IPS DF 4.7 (cell line): ENCODE data around the gene PLAAT4.
"Not testable (repeated sequence)": the region's sequence is repeated elsewhere in the genome, so short reads cannot be mapped to it uniquely, and the experiment has no call there.

Experiments used
- DNase-seq: peaks from one replicate; pipeline ENCODE4 v3.0.0-alpha.2; 2013; ENCODE audit warnings: low spot score; ENCODE audit errors: extremely low read depth

PLAAT4 gene

DNA sequence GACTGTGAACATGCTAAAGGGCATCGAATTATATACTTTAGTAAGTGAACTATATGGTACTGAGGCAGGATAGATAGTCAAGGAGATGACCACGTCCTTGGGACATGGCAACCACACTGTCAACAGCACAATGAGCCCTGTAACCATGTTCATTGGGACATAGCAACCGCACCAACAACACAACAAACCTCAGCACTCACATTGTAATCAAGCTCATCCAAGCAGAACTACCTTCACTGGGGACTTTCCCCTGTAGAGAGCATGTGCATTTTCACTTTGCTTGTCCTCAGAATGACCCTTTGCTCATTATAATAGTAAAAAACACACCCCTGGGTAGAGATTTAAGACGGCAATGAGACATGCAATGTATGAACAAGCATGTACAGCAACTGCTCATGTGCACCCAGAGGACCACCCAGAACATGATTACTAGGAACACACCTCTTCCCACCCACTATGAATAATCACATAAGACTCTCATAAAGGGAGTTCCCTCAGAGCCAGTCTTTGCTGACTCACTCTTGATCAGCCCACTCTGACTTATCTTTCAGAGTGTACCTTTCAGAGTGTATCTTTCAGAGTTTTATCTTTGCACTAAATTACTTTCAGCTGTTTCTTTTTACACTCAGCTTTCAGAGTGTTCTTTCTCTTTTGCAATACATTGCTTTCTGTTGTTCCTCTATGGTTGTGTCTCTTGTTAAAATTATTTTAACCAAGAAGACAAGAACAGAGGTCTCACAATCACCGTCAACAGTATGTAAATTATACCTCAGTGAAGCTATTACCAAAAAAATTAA lies 30.6 kb downstream of the PLAAT4 start:
- no peak for DNase-seq

GRCh38 chr11:63569570-63569969 lies 33.0 kb downstream of the PLAAT4 start:
- no peak for DNase-seq

DNA sequence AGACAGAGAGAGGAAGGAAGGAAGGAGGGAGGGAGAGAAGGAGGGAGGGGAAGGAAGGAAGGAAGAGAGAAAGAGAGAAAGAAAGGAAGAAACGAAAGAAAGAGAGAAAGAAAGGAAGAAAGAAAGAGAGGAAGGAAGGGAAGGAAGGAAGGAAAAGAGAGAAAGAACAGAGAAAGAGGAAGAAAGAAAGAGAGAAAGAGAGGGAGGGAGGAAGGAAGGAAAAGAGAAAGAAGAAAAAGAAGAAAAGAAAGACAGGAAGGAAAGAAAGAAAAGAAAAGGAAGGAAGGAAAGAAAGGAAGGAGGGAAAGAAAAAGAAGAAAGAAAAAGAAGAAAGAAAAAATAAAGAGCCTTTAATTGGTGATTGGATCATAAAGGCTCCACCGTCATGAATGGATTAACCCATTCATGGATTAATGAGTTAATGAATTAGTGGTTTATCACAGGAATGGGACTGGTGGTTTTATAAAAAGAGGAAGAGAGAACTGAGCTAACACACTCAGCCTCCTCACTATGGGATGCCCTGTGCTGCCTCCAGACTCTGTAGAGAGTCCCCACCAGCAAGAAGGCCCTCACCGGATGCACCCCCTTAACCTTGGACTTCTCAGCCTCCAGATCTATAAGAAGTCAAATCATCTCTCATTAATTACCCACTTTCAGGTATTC lies 35.5 kb downstream of the PLAAT4 start:
- DNase-seq: no peak

GRCh38 chr11:63573881-63574855 lies 37.6 kb downstream of the PLAAT4 start:
- DNase-seq: no peak

DNA sequence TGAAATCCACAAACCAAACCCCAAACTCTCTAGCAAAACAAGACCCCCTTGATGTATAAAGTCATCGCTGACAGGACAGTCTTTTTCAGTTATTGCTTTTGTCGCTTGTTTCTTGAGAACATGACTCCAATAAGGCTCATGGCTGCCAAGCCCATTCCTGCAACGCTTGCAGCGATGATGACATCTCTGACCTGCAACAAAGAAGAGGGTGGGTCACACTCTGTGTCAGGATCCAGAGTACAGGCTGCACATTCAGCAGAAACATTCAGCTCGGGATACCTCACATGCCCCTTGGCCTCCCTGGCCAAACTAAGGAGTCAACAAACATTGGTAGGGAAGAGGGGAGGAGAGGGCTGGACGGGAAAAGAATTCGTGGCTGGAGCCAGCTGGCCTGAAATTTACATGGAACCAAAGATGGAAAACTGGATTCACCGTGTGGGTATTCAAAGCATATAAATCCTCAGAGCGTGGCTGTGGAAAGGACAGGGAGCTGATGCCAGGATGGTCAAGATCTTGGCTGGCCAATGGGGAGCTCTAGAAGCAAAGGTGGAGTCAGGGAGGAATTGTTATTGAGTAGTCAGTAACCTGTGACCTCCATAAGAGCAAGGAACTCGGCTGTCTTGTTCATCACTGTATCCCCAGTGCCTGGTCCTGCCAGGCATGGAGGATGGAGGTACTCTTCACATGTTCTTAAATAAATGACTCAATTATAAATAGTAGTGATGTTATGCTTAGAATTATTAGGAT lies 38.4 kb downstream of the PLAAT4 start:
- DNase-seq: no peak

DNA sequence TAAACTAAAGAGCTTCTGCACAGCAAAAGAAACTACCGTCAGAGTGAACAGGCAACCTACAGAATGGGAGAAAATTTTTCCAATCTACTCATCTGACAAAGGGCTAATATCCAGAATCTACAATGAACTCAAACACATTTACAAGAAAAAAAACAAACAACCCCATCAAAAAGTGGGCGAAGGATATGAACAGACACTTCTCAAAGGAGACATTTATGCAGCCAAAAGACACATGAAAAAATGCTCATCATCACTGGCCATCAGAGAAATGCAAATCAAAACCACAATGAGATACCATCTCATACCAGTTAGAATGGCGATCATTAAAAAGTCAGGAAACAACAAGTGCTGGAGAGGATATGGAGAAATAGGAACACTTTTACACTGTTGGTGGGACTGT lies 42.3 kb downstream of the PLAAT4 start:
- DNase-seq: not testable (repeated sequence)

DNA sequence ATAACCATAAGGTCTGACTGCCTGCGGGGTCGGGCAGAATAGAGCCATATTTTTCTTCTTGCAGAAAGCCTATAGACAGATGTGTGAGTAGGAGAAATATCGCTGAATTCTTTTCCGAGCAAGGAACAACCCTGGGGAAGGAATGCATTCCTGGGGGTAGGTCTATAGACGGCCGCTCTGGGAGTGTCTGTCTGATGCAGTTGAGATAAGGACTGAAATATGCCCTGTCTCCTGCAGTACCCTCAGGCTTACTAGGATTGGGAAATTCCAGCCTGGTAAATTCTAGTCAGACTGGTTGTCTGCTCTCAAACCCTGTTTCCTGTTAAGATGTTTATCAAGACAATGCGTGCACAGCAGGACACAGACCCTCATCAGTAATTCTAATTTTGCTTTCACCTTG lies 44.6 kb downstream of the PLAAT4 start:
- not testable (repeated sequence) for DNase-seq

- DNase-seq: no peak
These were observed 46.7 kb downstream of the PLAAT4 start for GRCh38 chr11:63583357-63583677.

DNA sequence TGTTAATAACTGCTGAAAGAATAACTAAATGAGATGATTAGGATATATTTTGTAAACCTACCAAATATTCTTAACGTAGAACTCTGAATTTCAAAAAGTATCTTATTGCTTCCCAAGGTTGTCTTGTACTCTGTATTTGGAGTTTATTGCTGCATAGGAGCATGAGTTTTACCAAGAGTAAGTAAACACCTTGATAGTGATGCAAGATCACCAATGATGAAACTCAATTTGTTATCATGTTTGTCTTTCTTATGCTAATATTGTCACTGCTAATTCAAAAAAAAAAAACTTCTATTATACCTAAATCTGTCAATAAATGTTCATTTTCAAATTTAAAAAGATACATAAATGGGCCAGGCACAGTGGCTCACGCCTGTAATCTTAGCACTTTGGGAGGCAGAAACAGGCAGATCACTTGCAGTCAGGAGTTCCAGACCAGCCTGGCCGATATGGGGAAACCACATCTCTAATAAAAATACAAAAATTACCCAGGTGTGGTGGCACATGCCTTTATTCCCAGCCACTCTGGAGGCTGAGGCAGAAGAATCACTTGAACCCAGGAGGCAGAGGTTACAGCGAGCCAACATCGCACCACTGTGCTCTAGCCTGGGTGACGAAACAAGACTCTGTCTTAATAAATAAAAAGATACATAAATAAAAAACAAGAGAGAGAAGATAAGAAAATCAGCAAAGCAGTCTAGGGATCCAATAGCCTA lies 50.0 kb downstream of the PLAAT4 start:
- no peak for DNase-seq

GRCh38 chr11:63589000-63589399 lies 52.4 kb downstream of the PLAAT4 start:
- no peak for DNase-seq

DNA sequence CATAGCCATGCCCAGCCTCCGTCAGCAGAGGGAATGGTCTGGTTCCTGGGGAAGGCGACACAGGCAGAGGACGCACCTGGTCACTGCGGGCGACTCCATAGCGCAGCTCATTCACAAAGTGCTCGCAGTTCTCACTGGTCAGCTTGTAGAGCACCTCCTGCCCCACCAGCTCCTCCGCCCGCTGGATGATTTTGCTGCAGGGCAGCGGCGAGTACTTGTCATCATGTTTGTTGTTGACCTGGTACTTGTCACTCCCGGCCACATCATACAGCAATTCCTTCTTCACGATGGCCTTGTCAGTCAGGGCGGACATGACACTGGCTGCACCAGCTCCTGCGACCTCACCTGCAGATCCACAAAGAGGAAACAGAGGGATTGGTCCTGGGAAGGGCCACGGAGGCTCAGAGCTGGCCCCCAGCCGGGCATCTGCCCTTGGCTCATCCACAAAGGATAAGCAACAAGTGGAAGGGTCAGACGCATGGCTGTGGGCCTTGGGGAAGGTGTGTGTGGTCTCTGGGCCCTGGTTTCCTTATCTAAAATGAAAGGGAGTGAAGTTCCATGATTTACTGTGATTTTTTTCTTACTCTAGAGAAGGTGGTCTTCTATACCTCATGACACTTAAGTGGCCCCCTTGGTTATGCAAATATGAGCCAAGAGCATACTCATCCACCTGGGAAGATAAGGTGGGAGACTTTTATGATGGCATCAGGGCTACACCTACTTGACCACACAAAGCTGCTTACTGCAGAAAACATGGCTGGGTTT lies 53.6 kb downstream of the PLAAT4 start:
- no peak for DNase-seq

GRCh38 chr11:63592975-63593395 lies 56.4 kb downstream of the PLAAT4 start:
- no peak for DNase-seq

DNA sequence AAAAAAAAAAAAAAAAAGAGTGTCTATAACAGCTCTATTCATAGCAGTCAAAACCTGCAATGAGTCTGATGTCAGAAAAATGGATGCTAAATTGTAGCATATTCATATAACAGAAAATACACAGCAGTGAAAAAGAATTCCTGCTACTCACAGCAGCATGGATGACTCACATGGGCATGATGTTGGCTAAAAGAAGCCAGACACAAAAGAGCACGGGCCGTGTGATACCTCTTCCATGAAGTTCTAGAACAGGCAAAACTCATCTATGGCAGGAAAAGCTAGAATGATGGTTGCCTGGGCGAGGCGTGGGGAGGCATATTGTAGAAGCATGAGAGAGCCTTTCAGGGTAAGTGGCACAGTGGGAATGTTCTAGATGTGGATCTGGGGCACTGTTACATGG lies 58.7 kb downstream of the PLAAT4 start:
- DNase-seq: no peak
